ENCODE measurements around the gene EXOG. TPM values are rescaled to one million over a fixed set of nuclear protein-coding genes. Genes with fewer than 3 reads are reported as not detected.

Gene EXOG
- polyA plus RNA-seq, 3 donors, result 1.6 to 5.4 (median 2.4) TPM

DNA sequence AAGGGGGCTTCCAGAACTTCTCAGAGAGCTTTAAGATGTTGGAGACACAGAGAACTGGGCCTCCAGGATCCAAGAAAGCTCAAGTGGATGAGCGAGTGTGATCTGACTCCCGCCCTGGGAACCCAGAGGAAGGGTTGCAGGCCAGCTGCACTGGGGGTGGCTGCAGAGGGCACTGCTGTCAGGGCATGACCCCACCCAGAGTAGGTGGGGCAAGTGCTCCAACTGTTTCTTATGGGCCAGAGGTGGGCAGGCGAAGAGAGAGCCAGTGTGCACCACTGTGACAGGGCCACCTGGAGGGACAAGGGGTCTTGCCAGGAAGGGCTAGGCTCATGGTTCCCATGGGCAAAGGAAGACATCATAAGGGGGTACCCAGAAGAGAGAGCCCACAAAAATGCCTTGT is 48.8 kb downstream of the EXOG start:
- H3K9me3 ChIP-seq (replicated peaks in 1 of 2; ENCODE audit: control insufficient read depth in 1 of 2, insufficient read depth in 1 of 2, low read length in 2 of 2), result no peaks in the 10 kb centered on the region
- no peaks in the 10 kb centered on the region for H3K27me3 ChIP-seq (ENCODE audit: control insufficient read depth in 2 of 2, insufficient read depth in 2 of 2, low read length in 2 of 2)
- Mint-ChIP-seq H3K9me3 (peaks cover 0 to 2% (median 0%) of the 10 kb centered on the region in 7 donors), H3K27me3 (ENCODE audit: low read depth in 3 of 3) (peaks cover 3 to 10% (median 9%) of the 10 kb centered on the region in 3 donors), H3K27ac (no peak overlapping the region), H3K4me1 (no peaks in the 10 kb centered on the region), H3K4me3 (no peak overlapping the region), H3K36me3 (no peaks in the 10 kb centered on the region)
- H3K4me3 ChIP-seq (replicated peaks in 1 of 3; ENCODE audit: low read depth in 2 of 3, low read length in 3 of 3), result no peak overlapping the region
- H3K4me2 ChIP-seq (replicated peaks; ENCODE audit: extremely low read depth, low read length, poor library complexity, severe bottlenecking), result no peak overlapping the region
- H3K79me2 ChIP-seq (ENCODE audit: insufficient read depth, low read length), result no peaks in the 10 kb centered on the region
- no peaks in the 10 kb centered on the region for H3K4me1 ChIP-seq (ENCODE audit: control insufficient read depth in 1 of 2, insufficient read depth in 2 of 2, low read length in 2 of 2)
- H3K9ac ChIP-seq (ENCODE audit: insufficient read depth, low read length, poor library complexity, severe bottlenecking), result no peak overlapping the region
- DNase-seq, result no peak
- 95% methylated on average over 3 of the region's 3 CpGs for WGBS (ENCODE audit: insufficient coverage)
- H2AFZ ChIP-seq (ENCODE audit: insufficient read depth, low read depth, low read length, poor library complexity, severe bottlenecking), result no peak overlapping the region
- H3K27ac ChIP-seq (ENCODE audit: low read depth in 1 of 2, low read length in 2 of 2), result no peak overlapping the region
- TF ChIP-seq, protein P1, sequence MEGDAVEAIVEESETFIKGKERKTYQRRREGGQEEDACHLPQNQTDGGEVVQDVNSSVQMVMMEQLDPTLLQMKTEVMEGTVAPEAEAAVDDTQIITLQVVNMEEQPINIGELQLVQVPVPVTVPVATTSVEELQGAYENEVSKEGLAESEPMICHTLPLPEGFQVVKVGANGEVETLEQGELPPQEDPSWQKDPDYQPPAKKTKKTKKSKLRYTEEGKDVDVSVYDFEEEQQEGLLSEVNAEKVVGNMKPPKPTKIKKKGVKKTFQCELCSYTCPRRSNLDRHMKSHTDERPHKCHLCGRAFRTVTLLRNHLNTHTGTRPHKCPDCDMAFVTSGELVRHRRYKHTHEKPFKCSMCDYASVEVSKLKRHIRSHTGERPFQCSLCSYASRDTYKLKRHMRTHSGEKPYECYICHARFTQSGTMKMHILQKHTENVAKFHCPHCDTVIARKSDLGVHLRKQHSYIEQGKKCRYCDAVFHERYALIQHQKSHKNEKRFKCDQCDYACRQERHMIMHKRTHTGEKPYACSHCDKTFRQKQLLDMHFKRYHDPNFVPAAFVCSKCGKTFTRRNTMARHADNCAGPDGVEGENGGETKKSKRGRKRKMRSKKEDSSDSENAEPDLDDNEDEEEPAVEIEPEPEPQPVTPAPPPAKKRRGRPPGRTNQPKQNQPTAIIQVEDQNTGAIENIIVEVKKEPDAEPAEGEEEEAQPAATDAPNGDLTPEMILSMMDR (IDR thresholded peaks at IDR 0.05), result no peak
- no peaks in the 10 kb centered on the region for H4K20me1 ChIP-seq (ENCODE audit: insufficient read depth, low read length)
- intact Hi-C loops (cut with micrococcal nuclease), result no loop called here
- no peaks in the 10 kb centered on the region for H3K36me3 ChIP-seq (replicated peaks in 1 of 2; ENCODE audit: control insufficient read depth in 1 of 2, insufficient read depth in 2 of 2, low read length in 2 of 2)

- Histone ChIP-seq H3K9me3 (replicated peaks in 1 of 2; ENCODE audit: control insufficient read depth in 1 of 2, insufficient read depth in 1 of 2, low read length in 2 of 2) (no peaks in the 10 kb centered on the region), H4K20me1 (ENCODE audit: insufficient read depth, low read length) (no peaks in the 10 kb centered on the region), H3K4me1 (ENCODE audit: control insufficient read depth in 1 of 2, insufficient read depth in 2 of 2, low read length in 2 of 2) (no peaks in the 10 kb centered on the region), H3K4me3 (replicated peaks in 1 of 3; ENCODE audit: low read depth in 2 of 3, low read length in 3 of 3) (no peak overlapping the region), H3K27ac (ENCODE audit: low read depth in 1 of 2, low read length in 2 of 2) (no peak overlapping the region), H3K4me2 (replicated peaks; ENCODE audit: extremely low read depth, low read length, poor library complexity, severe bottlenecking) (no peak overlapping the region), H3K36me3 (replicated peaks in 1 of 2; ENCODE audit: control insufficient read depth in 1 of 2, insufficient read depth in 2 of 2, low read length in 2 of 2) (no peaks in the 10 kb centered on the region), H3K9ac (ENCODE audit: insufficient read depth, low read length, poor library complexity, severe bottlenecking) (no peak overlapping the region), H2AFZ (ENCODE audit: insufficient read depth, low read depth, low read length, poor library complexity, severe bottlenecking) (no peak overlapping the region), H3K79me2 (ENCODE audit: insufficient read depth, low read length) (no peaks in the 10 kb centered on the region), H3K27me3 (ENCODE audit: control insufficient read depth in 2 of 2, insufficient read depth in 2 of 2, low read length in 2 of 2) (no peaks in the 10 kb centered on the region)
- no peak overlapping the region for H3K4me3 Mint-ChIP-seq
- intact Hi-C loops (cut with micrococcal nuclease), result no loop called here
- H3K9me3 Mint-ChIP-seq, result peaks cover 0 to 3% (median 0%) of the 10 kb centered on the region in 7 donors
- TF ChIP-seq, protein P1 (IDR thresholded peaks at IDR 0.05), result no peak
- no peak for DNase-seq
- peaks cover 3 to 12% (median 9%) of the 10 kb centered on the region in 3 donors for H3K27me3 Mint-ChIP-seq (ENCODE audit: low read depth in 3 of 3)
- WGBS (ENCODE audit: insufficient coverage), result 100% methylated on average over 1 of the region's 1 CpG
- H3K4me1 Mint-ChIP-seq, result no peaks in the 10 kb centered on the region
- H3K36me3 Mint-ChIP-seq, result no peaks in the 10 kb centered on the region
- peak overlapping the region in 1 of 7 donors; percentile 51 for H3K27ac Mint-ChIP-seq
Observed at GRCh38 chr3:38545550-38545949, 49.4 kb downstream of the EXOG start.
